ENCODE results near the gene JTB. TPM values are rescaled to one million over a fixed set of nuclear protein-coding genes. Genes with fewer than 3 reads are reported as not detected.

JTB gene
- total and polyA plus RNA-seq, 9 of the 15 experiments (the other 6 are each of a cell fraction or from before 2014, with no cell fraction given) = 24.7 to 308 (median 151) TPM

GRCh38 chr1:154006136-154006535 is 28.7 kb upstream of the JTB start:
- Histone ChIP-seq H4K20me1 (replicated peaks; ENCODE audit: control insufficient read depth, insufficient read depth, low read length) (no peaks in the 10 kb centered on the region), H3K27ac (ENCODE audit: extremely low read depth, low read depth, low read length) (no peak overlapping the region), H3K9me3 (replicated peaks; ENCODE audit: control insufficient read depth, insufficient read depth, low read depth, low read length) (no peaks in the 10 kb centered on the region), H3K79me2 (ENCODE audit: control insufficient read depth, insufficient read depth, low read length) (no peaks in the 10 kb centered on the region), H2AFZ (ENCODE audit: low read depth, low read length) (no peak overlapping the region), H3K4me2 (ENCODE audit: insufficient read depth, low read length) (no peak overlapping the region), H3K27me3 (ENCODE audit: control insufficient read depth in 2 of 2, insufficient read depth in 2 of 2, low read length in 2 of 2) (no peaks in the 10 kb centered on the region), H3K36me3 (ENCODE audit: control insufficient read depth, insufficient read depth, low read length) (no peaks in the 10 kb centered on the region), H3K9me1 (ENCODE audit: control insufficient read depth, insufficient read depth, low read length) (no peaks in the 10 kb centered on the region), H3K4me1 (replicated peaks in 1 of 2; ENCODE audit: control insufficient read depth in 2 of 2, insufficient read depth in 2 of 2, low read length in 2 of 2) (no peaks in the 10 kb centered on the region; a peak in 1 of 5 replicates), H3K4me3 (no peak overlapping the region), H3K9ac (ENCODE audit: insufficient read depth in 1 of 2, low read depth in 2 of 2, low read length in 2 of 2) (no peak overlapping the region)
- 73% methylated on average over 3 of the region's 3 CpGs for WGBS (ENCODE audit: insufficient coverage, low coverage, missing lambda C conversion rate)
- ChIA-PET CTCF (ENCODE audit: low intra/inter-chr PET ratio) (no interaction called here), POLR2A (interaction anchor here (4.7 kb wide), 1 partner anchor 15 kb away, joined by 24 read pairs; the partner anchor contains the start of gene RPS27)
- intact Hi-C loops (cut with micrococcal nuclease) = no loop called here
- no peak for ATAC-seq
- FAIRE-seq = no peak
- BruUV-seq (replicated peaks) = no TSS peak
- in situ Hi-C loops (cut with MboI) = no loop called here
- DNase-seq (ENCODE audit: extremely low read depth in 1 of 4, low spot score in 3 of 4) = no peak
- TF ChIP-seq RHOXF2B (CRISPR knock-in tag; conservative IDR thresholded peaks at IDR 0.05) (no peak), BRCA1 (IDR thresholded peaks at IDR 0.05) (no peak), BRCA1 (CRISPR knock-in tag; IDR thresholded peaks at IDR 0.05) (no peak), NR2C1 (IDR thresholded peaks at IDR 0.05) (no peak), NR2C1 (tag; IDR thresholded peaks at IDR 0.05) (no peak), CBFB (CRISPR knock-in tag; IDR thresholded peaks at IDR 0.05) (no peak), GABPB1 (CRISPR knock-in tag; IDR thresholded peaks at IDR 0.05) (no peak), FOXO4 (CRISPR knock-in tag; IDR thresholded peaks at IDR 0.05) (no peak), FOXP4 (CRISPR knock-in tag; IDR thresholded peaks at IDR 0.05; ENCODE audit: borderline replicate concordance) (no peak), ZNF75A (CRISPR knock-in tag; IDR thresholded peaks at IDR 0.05) (no peak)
